H1 (cell line): ENCODE measurements around the gene KLRD1. TPM values are rescaled to one million over a fixed set of nuclear protein-coding genes. Genes with fewer than 3 reads are reported as not detected.

Experiments
- CTCF ChIA-PET: fragments of 300-600 bp; sonication (Branson Sonifier 250); formaldehyde crosslinking; loops from one replicate; lab custom pipeline; 2021; ENCODE audit not compliant: partially characterized antibody; lab: Charles Lee
- POLR2A ChIA-PET: fragments of 300-600 bp; sonication (Branson Sonifier 250); formaldehyde crosslinking; loops from one replicate; lab custom pipeline; 2021; ENCODE audit warnings: inconsistent platforms; ENCODE audit not compliant: partially characterized antibody; lab: Charles Lee
- DNase-seq, 2 experiments: peaks; one replicate each; pipeline versions ENCODE4 v3.0.0 to v3.0.0-alpha.2; 2010 to 2022; ENCODE audit warnings: low spot score in 2 of 2, low read depth in 1 of 2, mixed read lengths in 1 of 2
- FAIRE-seq: peaks from 2 replicates; lab custom pipeline; 2011; peaks lifted over from hg19 to GRCh38; lab: Jason Lieb, UNC
- H2AFZ ChIP-seq: 2 replicates; pipeline ENCODE4 v1.8.1; 2012; ENCODE audit warnings: low read length, inconsistent platforms
- H2AK5ac ChIP-seq: 2 replicates; pipeline ENCODE4 v1.6.1; 2013; ENCODE audit warnings: low read depth, low read length
- H2BK120ac ChIP-seq: replicated peaks from 2 replicates; pipeline ENCODE3; 2013; ENCODE audit warnings: low read depth, low read length, inconsistent platforms
- H2BK12ac ChIP-seq: 2 replicates; pipeline ENCODE4 v1.6.1; 2013; ENCODE audit warnings: low read depth, low read length
- H2BK15ac ChIP-seq: 2 replicates; pipeline ENCODE4 v1.6.1; 2013; ENCODE audit warnings: low read length
- H2BK20ac ChIP-seq: 2 replicates; pipeline ENCODE4 v1.6.1; 2013; ENCODE audit warnings: low read length
- H2BK5ac ChIP-seq: 2 replicates; pipeline ENCODE4 v1.6.1; 2013; ENCODE audit warnings: low read depth, low read length
- H3K14ac ChIP-seq: 2 replicates; pipeline ENCODE4 v1.6.1; 2013; ENCODE audit warnings: inconsistent platforms; ENCODE audit not compliant: insufficient read length
- H3K18ac ChIP-seq: 2 replicates; pipeline ENCODE4 v1.6.1; 2013; ENCODE audit warnings: low read length; ENCODE audit errors: extremely low read depth
- H3K23ac ChIP-seq: 2 replicates; pipeline ENCODE4 v1.6.1; 2013; ENCODE audit warnings: inconsistent platforms; ENCODE audit not compliant: insufficient read length
- H3K23me2 ChIP-seq: 2 replicates; pipeline ENCODE4 v1.6.1; 2013; ENCODE audit warnings: low read depth, low read length
- H3K27ac ChIP-seq: 2 replicates; pipeline ENCODE4 v1.6.1; 2011; ENCODE audit warnings: low read depth, low read length, inconsistent platforms
- H3K27me3 ChIP-seq, 4 experiments: replicated peaks in 1 of 4; 1 replicate in 1 of 4; 2 replicates in 3 of 4; pipeline versions ENCODE4 v1.6.1 to v1.8.1; 2011 to 2013; ENCODE audit warnings: low read length in 3 of 4, mild to moderate bottlenecking in 3 of 4, inconsistent platforms in 2 of 4, mixed read lengths in 2 of 4, moderate library complexity in 1 of 4; ENCODE audit not compliant: control insufficient read depth in 3 of 4, insufficient read depth in 3 of 4; ENCODE audit errors: extremely low read depth in 1 of 4
- H3K36me3 ChIP-seq, 4 experiments: 2 replicates each; pipeline versions ENCODE4 v1.6.1 to v1.8.1; 2011 to 2013; ENCODE audit warnings: mild to moderate bottlenecking in 4 of 4, low read length in 3 of 4, moderate library complexity in 2 of 4, control low read depth in 1 of 4, inconsistent platforms in 1 of 4; ENCODE audit not compliant: insufficient read depth in 4 of 4, control insufficient read depth in 2 of 4
- H3K4ac ChIP-seq: replicated peaks from 2 replicates; pipeline ENCODE3; 2013; ENCODE audit warnings: low read length, low read depth, mixed read lengths, inconsistent platforms; ENCODE audit not compliant: insufficient read length
- H3K4me1 ChIP-seq, 4 experiments: replicated peaks in 1 of 4; 1 replicate in 1 of 4; 2 replicates in 3 of 4; pipeline versions ENCODE4 v1.6.1 to v1.8.1; 2011 to 2013; ENCODE audit warnings: low read length in 3 of 4, inconsistent platforms in 2 of 4, mixed read lengths in 1 of 4; ENCODE audit not compliant: insufficient read depth in 4 of 4, control insufficient read depth in 3 of 4
- H3K4me2 ChIP-seq, 2 experiments: 2 replicates each; pipeline versions ENCODE4 v1.6.1 to v1.8.1; 2011 to 2013; ENCODE audit warnings: low read depth in 2 of 2, low read length in 2 of 2, control low read depth in 1 of 2, inconsistent platforms in 1 of 2, mild to moderate bottlenecking in 1 of 2; ENCODE audit not compliant: insufficient read depth in 1 of 2
- H3K4me3 ChIP-seq, 4 experiments: fragments of 200-600, 300-600 bp in 1 of 4; sonication (generic), shearing (Covaris generic), sonication (Bioruptor Twin) in 1 of 4; 2 replicates each; pipeline versions ENCODE4 v1.5.1 to v1.8.1; 2011 to 2016; ENCODE audit warnings: low read length in 4 of 4, low read depth in 3 of 4, control low read depth in 2 of 4, inconsistent platforms in 2 of 4, mild to moderate bottlenecking in 2 of 4, mixed read lengths in 1 of 4, moderate library complexity in 1 of 4; ENCODE audit not compliant: insufficient read depth in 2 of 4; ENCODE audit errors: extremely low read depth in 1 of 4
- H3K56ac ChIP-seq: replicated peaks from 2 replicates; pipeline ENCODE3; 2013; ENCODE audit warnings: low read depth, mild to moderate bottlenecking, mixed read lengths, low read length, inconsistent platforms; ENCODE audit not compliant: insufficient read length
- H3K79me1 ChIP-seq: 2 replicates; pipeline ENCODE4 v1.6.1; 2013; ENCODE audit warnings: low read depth, low read length, control low read depth
- H3K79me2 ChIP-seq, 2 experiments: 2 replicates each; pipeline versions ENCODE4 v1.6.1 to v1.8.1; 2012 to 2013; ENCODE audit warnings: low read length in 2 of 2, mild to moderate bottlenecking in 2 of 2, inconsistent platforms in 1 of 2; ENCODE audit not compliant: insufficient read depth in 2 of 2, control insufficient read depth in 1 of 2
- H3K9ac ChIP-seq, 4 experiments: replicated peaks in 1 of 4; 1 replicate in 1 of 4; 2 replicates in 3 of 4; pipeline versions ENCODE4 v1.6.1 to v1.8.1; 2011 to 2013; ENCODE audit warnings: low read depth in 3 of 4, low read length in 3 of 4, control low read depth in 2 of 4, mild to moderate bottlenecking in 2 of 4, moderate library complexity in 2 of 4, inconsistent platforms in 1 of 4; ENCODE audit errors: extremely low read depth in 1 of 4
- H3K9me3 ChIP-seq, 2 experiments: 2 replicates each; pipeline versions ENCODE4 v1.6.1 to v1.8.1; 2012 to 2013; ENCODE audit warnings: mild to moderate bottlenecking in 2 of 2, moderate library complexity in 2 of 2, control low read depth in 1 of 2, inconsistent platforms in 1 of 2, low read depth in 1 of 2, low read length in 1 of 2, mixed read lengths in 1 of 2; ENCODE audit not compliant: insufficient read depth in 2 of 2
- H4K20me1 ChIP-seq, 2 experiments: replicated peaks in 1 of 2; 2 replicates each; pipeline versions ENCODE3 to v1.8.1; 2011 to 2013; ENCODE audit warnings: inconsistent platforms in 2 of 2, low read length in 2 of 2, mild to moderate bottlenecking in 1 of 2; ENCODE audit not compliant: insufficient read depth in 2 of 2, control insufficient read depth in 1 of 2
- H4K5ac ChIP-seq: 2 replicates; pipeline ENCODE4 v1.6.1; 2013; ENCODE audit warnings: low read length, low read depth, mixed read lengths, inconsistent platforms; ENCODE audit not compliant: insufficient read length
- H4K8ac ChIP-seq: 2 replicates; pipeline ENCODE4 v1.8.0; 2013; ENCODE audit warnings: mild to moderate bottlenecking, moderate library complexity, low read length, inconsistent platforms; ENCODE audit not compliant: insufficient read depth; ENCODE audit errors: extremely low read depth
- H4K91ac ChIP-seq: replicated peaks from 2 replicates; pipeline ENCODE3; 2013; ENCODE audit warnings: low read length, mixed read lengths, inconsistent platforms; ENCODE audit not compliant: insufficient read length
- ATF2 ChIP-seq: IDR thresholded peaks from 2 replicates; pipeline ENCODE4 v1.6.1; 2012; ENCODE audit warnings: low read length, inconsistent platforms
- BACH1 ChIP-seq: IDR thresholded peaks from 2 replicates; pipeline ENCODE4 v1.6.1; 2012; ENCODE audit warnings: low read length, improper control_type of control experiment
- CBX8 ChIP-seq: fragments of 300-800, 300-1000 bp; sonication (generic); IDR thresholded peaks from 2 replicates; pipeline ENCODE4 v1.7.1; 2016; ENCODE audit warnings: low read depth, low read length, borderline replicate concordance
- CREB1 ChIP-seq: IDR thresholded peaks from 2 replicates; pipeline ENCODE4 v1.6.1; 2012; ENCODE audit warnings: inconsistent platforms
- EZH2 ChIP-seq: fragments of 200-600 bp; sonication (generic); IDR thresholded peaks from 2 replicates; pipeline ENCODE4 v1.7.1; 2012; ENCODE audit warnings: low read depth, mild to moderate bottlenecking, moderate library complexity, low read length, inconsistent platforms; ENCODE audit not compliant: severe bottlenecking
- GTF2F1 ChIP-seq: IDR thresholded peaks from 2 replicates; pipeline ENCODE4 v1.6.1; 2012; ENCODE audit warnings: low read depth, low read length, improper control_type of control experiment, borderline replicate concordance
- JUN ChIP-seq: IDR thresholded peaks from 2 replicates; pipeline ENCODE4 v1.6.1; 2011; ENCODE audit warnings: low read depth, mild to moderate bottlenecking, improper control_type of control experiment, low read length
- POLR2AphosphoS5 ChIP-seq: IDR thresholded peaks from 2 replicates; pipeline ENCODE4 v1.6.1; 2011; ENCODE audit warnings: low read depth, low read length
- TAF1 ChIP-seq: IDR thresholded peaks from 2 replicates; pipeline ENCODE4 v1.6.1; 2011; ENCODE audit warnings: mild to moderate bottlenecking, low read depth, low read length
- WGBS, 2 experiments: shearing (Covaris generic) in 1 of 2; methylation state at CpG; one replicate each; pipeline versions ENCODE4 v1.1.6 to v1.1.7; 2013 to 2015; ENCODE audit warnings: low lambda C conversion rate in 2 of 2, mixed read lengths in 2 of 2, inconsistent platforms in 1 of 2, low coverage in 1 of 2, missing lambda C conversion rate in 1 of 2; ENCODE audit not compliant: insufficient replicate concordance in 2 of 2, insufficient coverage in 1 of 2, insufficient read length in 1 of 2; ENCODE audit errors: extremely low coverage in 1 of 2, missing lambda C conversion rate in 1 of 2; 5-methylcytosine and 5-hydroxymethylcytosine counted together
- polyA plus RNA-seq, 7 experiments: library from polyadenylated mRNA; depleted of rRNA in 3 of 7; stranded (reverse) in 5 of 7; unstranded in 2 of 7; fragments of >200 nt in 5 of 7; fragments of 200-250 nt in 2 of 7; gene quantifications; 1 replicate in 5 of 7; 2 replicates in 1 of 7; 4 replicates in 1 of 7; pipeline versions ENCODE4 v1.2.1 to v1.2.3, GENCODE V29; 2011 to 2013; ENCODE audit warnings: missing spikeins in 2 of 7, mixed read lengths in 2 of 7
- total RNA-seq: library from RNA; stranded (reverse); fragmentation: NEBNext Ultra II Directional; extraction: Animal tissue kit (Norgen Biotek cat#: 25700); gene quantifications from 2 replicates; pipeline ENCODE4 v1.2.1, GENCODE V29; 2021

KLRD1 gene
- total and polyA plus RNA-seq, 2 of the 8 experiments (the other 6 are each of a cell fraction or from before 2014, with no cell fraction given): under 0.01 to 0.06 TPM

GRCh38 chr12:10319388-10319787, 11.7 kb downstream of the KLRD1 start:
- POLR2A ChIA-PET: no interaction called here
- CTCF ChIA-PET: interaction anchor here (1.1 kb wide), 1 partner anchor 348 kb away, joined by 3 read pairs; no protein-coding TSS in a partner anchor
- TF ChIP-seq ATF2 (no peak), CBX8 (no peak), TAF1 (no peak), GTF2F1 (no peak), CREB1 (no peak), POLR2AphosphoS5 (no peak), JUN (no peak), EZH2 (no peak), BACH1 (no peak)
- H4K8ac ChIP-seq: no peak overlapping the region
- H3K79me1 ChIP-seq: no peaks in the 10 kb centered on the region
- H3K27me3 ChIP-seq: no peaks in the 10 kb centered on the region
- H4K5ac ChIP-seq: no peak overlapping the region
- no peak for FAIRE-seq
- no peak overlapping the region for H4K91ac ChIP-seq
- H2BK20ac ChIP-seq: no peak overlapping the region
- no peaks in the 10 kb centered on the region for H3K4me1 ChIP-seq
- no peak overlapping the region for H3K4me3 ChIP-seq
- no peak overlapping the region for H2AFZ ChIP-seq
- no peak overlapping the region for H2AK5ac ChIP-seq
- no peak overlapping the region for H2BK120ac ChIP-seq
- no peak overlapping the region for H3K27ac ChIP-seq
- no peak overlapping the region for H3K4ac ChIP-seq
- no peak overlapping the region for H3K9ac ChIP-seq
- no peak overlapping the region for H3K23ac ChIP-seq
- WGBS, 2 experiments: 92% methylated on average over 2 of the region's 2 CpGs; no CpG with 5 or more reads in 1 of the 2 experiments
- H4K20me1 ChIP-seq: no peaks in the 10 kb centered on the region
- no peak overlapping the region for H3K14ac ChIP-seq
- DNase-seq: no peak
- no peak overlapping the region for H2BK12ac ChIP-seq
- no peaks in the 10 kb centered on the region for H3K79me2 ChIP-seq
- H3K18ac ChIP-seq: no peak overlapping the region
- H2BK15ac ChIP-seq: no peak overlapping the region
- no peak overlapping the region for H3K56ac ChIP-seq
- no peak overlapping the region for H3K4me2 ChIP-seq
- H2BK5ac ChIP-seq: no peak overlapping the region
- H3K36me3 ChIP-seq: no peaks in the 10 kb centered on the region
- H3K9me3 ChIP-seq: no peaks in the 10 kb centered on the region
- no peaks in the 10 kb centered on the region for H3K23me2 ChIP-seq
